HCT116 (cell line): ENCODE data around the gene OR6J1. TPM values are rescaled to one million over a fixed set of nuclear protein-coding genes. Genes with fewer than 3 reads are reported as not detected.

Experiments
- ATAC-seq: fragments of 200-7000 bp; cut with Tn5 transposase; 2 replicates; pipeline ENCODE4 v1.9.1; 2020; ENCODE audit warnings: mild to moderate bottlenecking, moderate library complexity
- BruUV-seq: library from RNA; stranded (reverse); fragments of 400-500 nt; replicated peaks from 2 replicates; lab custom pipeline; 2021; lab: Mats Ljungman, UMichigan
- CTCF ChIA-PET: fragments of 300-600 bp; sonication (Branson Sonifier 250); formaldehyde crosslinking; loops from one replicate; lab custom pipeline; 2021; ENCODE audit warnings: antibody characterized with exemption; lab: Charles Lee
- POLR2A ChIA-PET: fragments of 300-600, 350-600 bp; sonication (Branson Sonifier 250); formaldehyde crosslinking; loops from one replicate; lab custom pipeline; 2021; ENCODE audit warnings: antibody characterized with exemption; lab: Charles Lee
- RAD21 ChIA-PET, 2 experiments: fragments of 300-600 bp; sonication (Branson Sonifier 250); formaldehyde crosslinking; loops; one replicate each; lab custom pipeline; 2023; ENCODE audit warnings: low total read pairs in 2 of 2; ENCODE audit not compliant: uncharacterized antibody in 2 of 2, unreplicated experiment in 2 of 2, low non-redundant PET in 1 of 2; lab: Charles Lee
- DNase-seq: peaks from one replicate; pipeline ENCODE4 v3.0.0-alpha.2; 2010; ENCODE audit warnings: low read depth, low spot score
- H2AFZ ChIP-seq: fragments of 200-600 bp; shearing (Covaris generic), sonication (generic); 2 replicates; pipeline ENCODE4 v1.6.1; 2017; ENCODE audit warnings: low read depth, mixed run types, mixed read lengths, antibody characterized with exemption, low read length; ENCODE audit not compliant: poor library complexity, severe bottlenecking
- H3K27ac ChIP-seq: 2 replicates; pipeline ENCODE4 v1.5.1; 2012; ENCODE audit warnings: low read depth, low read length
- H3K27me3 ChIP-seq: fragments of 200-600 bp; sonication (generic); 2 replicates; pipeline ENCODE4 v1.6.1; 2016; ENCODE audit warnings: mixed run types, low read length, mixed read lengths; ENCODE audit not compliant: insufficient read depth
- H3K36me3 ChIP-seq, 2 experiments: fragments of 200-500 bp in 1 of 2; fragments of 200-600 bp in 1 of 2; sonication (Bioruptor generic) in 1 of 2; sonication (generic) in 1 of 2; 2 replicates each; pipeline versions ENCODE4 v1.5.1 to v1.6.1; 2014 to 2016; ENCODE audit warnings: low read length in 2 of 2, inconsistent platforms in 1 of 2, mixed read lengths in 1 of 2, mixed run types in 1 of 2; ENCODE audit not compliant: insufficient read depth in 2 of 2, control insufficient read depth in 1 of 2
- H3K4me1 ChIP-seq, 2 experiments: fragments of 200-600 bp in 1 of 2; sonication (generic) in 1 of 2; 2 replicates each; pipeline versions ENCODE4 v1.5.1 to v1.6.1; 2012 to 2017; ENCODE audit warnings: low read length in 2 of 2, inconsistent platforms in 1 of 2, mild to moderate bottlenecking in 1 of 2, mixed read lengths in 1 of 2, mixed run types in 1 of 2, moderate library complexity in 1 of 2; ENCODE audit not compliant: insufficient read depth in 2 of 2, control insufficient read depth in 1 of 2
- H3K4me2 ChIP-seq: fragments of 200-600 bp; sonication (generic); 2 replicates; pipeline ENCODE4 v1.6.1; 2017; ENCODE audit warnings: mixed run types, low read length, mixed read lengths
- H3K4me3 ChIP-seq, 2 experiments: fragments of 200-600 bp in 1 of 2; sonication (generic) in 1 of 2; replicated peaks in 1 of 2; 2 replicates each; pipeline ENCODE4 v1.5.1; 2011 to 2016; ENCODE audit warnings: low read length in 2 of 2, control low read depth in 1 of 2, low read depth in 1 of 2, mild to moderate bottlenecking in 1 of 2, mixed read lengths in 1 of 2, mixed run types in 1 of 2
- H3K79me2 ChIP-seq: fragments of 200-600 bp; sonication (generic); 2 replicates; pipeline ENCODE4 v1.6.1; 2017; ENCODE audit warnings: mild to moderate bottlenecking, mixed run types, low read length, moderate library complexity, mixed read lengths; ENCODE audit not compliant: insufficient read depth
- H3K9ac ChIP-seq: fragments of 200-600 bp; sonication (generic); 2 replicates; pipeline ENCODE4 v1.6.1; 2016; ENCODE audit warnings: low read length, mixed read lengths
- H3K9me2 ChIP-seq: fragments of 200-600 bp; sonication (generic), shearing (Covaris generic); 2 replicates; pipeline ENCODE4 v1.6.1; 2017; ENCODE audit warnings: mixed run types, mild to moderate bottlenecking, moderate library complexity; ENCODE audit not compliant: insufficient read depth
- H3K9me3 ChIP-seq, 2 experiments: fragments of 200-500 bp in 1 of 2; fragments of 200-600 bp in 1 of 2; sonication (Bioruptor generic) in 1 of 2; sonication (generic) in 1 of 2; 2 replicates each; pipeline ENCODE4 v1.6.1; 2014 to 2017; ENCODE audit warnings: low read length in 2 of 2, mixed read lengths in 2 of 2, inconsistent platforms in 1 of 2, low read depth in 1 of 2, mild to moderate bottlenecking in 1 of 2, mixed run types in 1 of 2, moderate library complexity in 1 of 2; ENCODE audit not compliant: control insufficient read depth in 1 of 2, insufficient read depth in 1 of 2
- H4K20me1 ChIP-seq: fragments of 200-600 bp; sonication (generic), shearing (Covaris generic); 2 replicates; pipeline ENCODE4 v1.6.1; 2017; ENCODE audit warnings: mixed run types, mild to moderate bottlenecking, moderate library complexity; ENCODE audit not compliant: insufficient read depth
- CBX3 ChIP-seq: IDR thresholded peaks from 2 replicates; pipeline ENCODE4 v1.6.1; 2012; ENCODE audit warnings: low read depth
- CEBPB ChIP-seq: IDR thresholded peaks from 2 replicates; pipeline ENCODE4 v1.6.1; 2012; ENCODE audit warnings: low read depth
- EGR1 ChIP-seq: IDR thresholded peaks from 2 replicates; pipeline ENCODE4 v1.6.1; 2012; ENCODE audit warnings: low read depth
- ELF1 ChIP-seq: IDR thresholded peaks from 2 replicates; pipeline ENCODE4 v1.6.1; 2012; ENCODE audit warnings: low read depth, borderline replicate concordance
- EZH2phosphoT487 ChIP-seq: fragments of 200-600 bp; IDR thresholded peaks from 2 replicates; pipeline ENCODE4 v1.6.1; 2018; ENCODE audit warnings: antibody characterized with exemption, borderline replicate concordance
- FOSL1 ChIP-seq: IDR thresholded peaks from 2 replicates; pipeline ENCODE4 v1.6.1; 2012; ENCODE audit warnings: low read depth
- JUND ChIP-seq: IDR thresholded peaks from 2 replicates; pipeline ENCODE4 v1.6.1; 2012
- SIN3A ChIP-seq: IDR thresholded peaks from 2 replicates; pipeline ENCODE4 v1.6.1; 2012; ENCODE audit warnings: low read depth
- SRF ChIP-seq: IDR thresholded peaks from 2 replicates; pipeline ENCODE4 v1.6.1; 2012; ENCODE audit warnings: low read depth
- TCF7L2 ChIP-seq: IDR thresholded peaks from 2 replicates; pipeline ENCODE4 v1.7.0; 2011; ENCODE audit warnings: borderline replicate concordance, inconsistent platforms; ENCODE audit not compliant: insufficient read depth, insufficient read length; ENCODE audit errors: extremely low read depth
- intact Hi-C: fragments of 100-400 bp; cut with micrococcal nuclease; formaldehyde crosslinking; loops from 2 replicates; pipeline ENCODE4 v1.10.0; 2022
- total RNA-seq: library from RNA; stranded (reverse); gene quantifications from one replicate; pipeline ENCODE4 v1.2.1, GENCODE V29; 2021; ENCODE audit not compliant: unreplicated experiment
- TF ChIP-seq, protein P1 (sequence below): IDR thresholded peaks from 2 replicates; pipeline ENCODE4 v1.6.1; 2012
- TF ChIP-seq, protein P2 (sequence below), 3 experiments: fragments of 200-600 bp in 1 of 3; sonication (generic) in 1 of 3; IDR thresholded peaks in 2 of 3; conservative IDR thresholded peaks in 1 of 3; 2 replicates each; pipeline ENCODE4 v1.5.1; 2012 to 2017; ENCODE audit warnings: low read depth in 2 of 3, low read length in 2 of 3, antibody characterized with exemption in 1 of 3, borderline replicate concordance in 1 of 3, control low read depth in 1 of 3, mild to moderate bottlenecking in 1 of 3, mixed read lengths in 1 of 3, mixed run types in 1 of 3, moderate library complexity in 1 of 3; ENCODE audit not compliant: insufficient read depth in 1 of 3
- TF ChIP-seq, protein P3 (sequence below): IDR thresholded peaks from 2 replicates; pipeline ENCODE4 v1.6.1; 2012; ENCODE audit warnings: low read depth

The OR6J1 gene
- total RNA-seq, 1 experiment from 2014 or later: not detected

DNA sequence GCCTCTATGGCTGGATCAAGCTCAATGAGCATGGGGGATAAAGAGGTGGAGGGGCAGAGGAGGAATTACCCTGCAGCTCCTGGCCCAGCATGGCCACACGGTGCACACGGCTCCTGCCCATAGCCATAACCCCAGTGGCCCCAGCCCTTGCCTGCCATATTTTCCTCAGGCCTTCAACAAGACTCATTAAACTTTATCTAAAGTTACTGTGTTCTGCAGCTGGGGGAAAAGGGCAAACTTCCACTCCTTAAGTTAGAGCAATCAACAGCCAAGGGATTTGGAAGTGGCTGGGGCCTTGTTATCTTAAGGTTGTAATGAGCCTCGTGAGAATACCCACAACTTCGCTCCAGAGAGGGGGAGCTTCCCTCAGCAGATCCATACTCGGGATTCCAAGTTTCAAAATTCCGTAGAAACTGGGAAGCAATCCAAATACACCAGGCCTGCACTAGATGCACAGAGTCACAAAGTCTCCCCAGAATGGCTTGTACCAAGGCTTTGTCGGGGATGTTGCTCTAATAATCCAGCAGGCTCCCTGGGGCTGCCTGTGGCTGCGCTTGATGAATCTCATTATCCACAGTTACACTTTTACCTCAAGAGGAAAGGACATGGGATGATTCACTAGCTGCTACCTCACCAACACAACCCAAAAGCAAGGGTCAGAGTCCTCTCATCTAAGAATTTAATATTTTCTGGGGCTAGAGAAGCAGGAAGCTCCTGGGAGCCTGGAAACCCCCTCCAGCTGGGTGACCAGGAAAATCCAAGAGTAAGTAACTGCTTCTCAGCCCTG is 13.0 kb upstream of the OR6J1 start:
- intact Hi-C loops: loop anchor here (5.0 kb wide), 2 partner anchors 160 to 245 kb away; partner anchors contain the start of gene SLC7A7
- no TSS peak for BruUV-seq
- H2AFZ ChIP-seq: no peak overlapping the region
- no peaks in the 10 kb centered on the region for H3K36me3 ChIP-seq
- H3K4me1 ChIP-seq: peaks cover 2 to 6% of the 10 kb centered on the region in 2 experiments; a peak in 3 of 4 replicates
- H3K9me2 ChIP-seq: no peaks in the 10 kb centered on the region
- DNase-seq: no peak
- H3K4me2 ChIP-seq: no peak overlapping the region
- no peak overlapping the region for H3K4me3 ChIP-seq
- H3K27me3 ChIP-seq: no peaks in the 10 kb centered on the region
- no peak for ATAC-seq
- ChIA-PET RAD21 (interaction anchor here in 1 of 2 experiments (1.1 kb wide), 1 partner anchor 196 kb away, joined by 7 read pairs; no protein-coding TSS in a partner anchor), POLR2A (interaction anchor here (1.4 kb wide), 1 partner anchor 195 kb away, joined by 5 read pairs; no protein-coding TSS in a partner anchor), CTCF (interaction anchor here (0.6 to 4.4 kb wide), 12 partner anchors 13 to 243 kb away, joined by 3 to 37 read pairs (median 5); partner anchors contain the start of genes DAD1, OR6J1, OXA1L and SLC7A7)
- no peaks in the 10 kb centered on the region for H4K20me1 ChIP-seq
- H3K9ac ChIP-seq: no peak overlapping the region
- H3K9me3 ChIP-seq: no peaks in the 10 kb centered on the region
- no peak overlapping the region for H3K27ac ChIP-seq
- no peaks in the 10 kb centered on the region for H3K79me2 ChIP-seq
- TF ChIP-seq JUND (no peak), CBX3 (no peak), FOSL1 (no peak), CEBPB (no peak), SRF (no peak), SIN3A (no peak), ELF1 (no peak), EZH2phosphoT487 (no peak), TCF7L2 (no peak), EGR1 (no peak)
- TF ChIP-seq, protein P1, sequence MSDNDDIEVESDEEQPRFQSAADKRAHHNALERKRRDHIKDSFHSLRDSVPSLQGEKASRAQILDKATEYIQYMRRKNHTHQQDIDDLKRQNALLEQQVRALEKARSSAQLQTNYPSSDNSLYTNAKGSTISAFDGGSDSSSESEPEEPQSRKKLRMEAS: no peak
- TF ChIP-seq, protein P2, sequence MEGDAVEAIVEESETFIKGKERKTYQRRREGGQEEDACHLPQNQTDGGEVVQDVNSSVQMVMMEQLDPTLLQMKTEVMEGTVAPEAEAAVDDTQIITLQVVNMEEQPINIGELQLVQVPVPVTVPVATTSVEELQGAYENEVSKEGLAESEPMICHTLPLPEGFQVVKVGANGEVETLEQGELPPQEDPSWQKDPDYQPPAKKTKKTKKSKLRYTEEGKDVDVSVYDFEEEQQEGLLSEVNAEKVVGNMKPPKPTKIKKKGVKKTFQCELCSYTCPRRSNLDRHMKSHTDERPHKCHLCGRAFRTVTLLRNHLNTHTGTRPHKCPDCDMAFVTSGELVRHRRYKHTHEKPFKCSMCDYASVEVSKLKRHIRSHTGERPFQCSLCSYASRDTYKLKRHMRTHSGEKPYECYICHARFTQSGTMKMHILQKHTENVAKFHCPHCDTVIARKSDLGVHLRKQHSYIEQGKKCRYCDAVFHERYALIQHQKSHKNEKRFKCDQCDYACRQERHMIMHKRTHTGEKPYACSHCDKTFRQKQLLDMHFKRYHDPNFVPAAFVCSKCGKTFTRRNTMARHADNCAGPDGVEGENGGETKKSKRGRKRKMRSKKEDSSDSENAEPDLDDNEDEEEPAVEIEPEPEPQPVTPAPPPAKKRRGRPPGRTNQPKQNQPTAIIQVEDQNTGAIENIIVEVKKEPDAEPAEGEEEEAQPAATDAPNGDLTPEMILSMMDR (IDR thresholded peaks at IDR 0.05 in 2 of 3, conservative IDR thresholded peaks at IDR 0.05 in 1 of 3; ENCODE audit: borderline replicate concordance in 1 of 3, insufficient read depth in 1 of 3, low read depth in 2 of 3, low read length in 2 of 3): no peak
- TF ChIP-seq, protein P3, sequence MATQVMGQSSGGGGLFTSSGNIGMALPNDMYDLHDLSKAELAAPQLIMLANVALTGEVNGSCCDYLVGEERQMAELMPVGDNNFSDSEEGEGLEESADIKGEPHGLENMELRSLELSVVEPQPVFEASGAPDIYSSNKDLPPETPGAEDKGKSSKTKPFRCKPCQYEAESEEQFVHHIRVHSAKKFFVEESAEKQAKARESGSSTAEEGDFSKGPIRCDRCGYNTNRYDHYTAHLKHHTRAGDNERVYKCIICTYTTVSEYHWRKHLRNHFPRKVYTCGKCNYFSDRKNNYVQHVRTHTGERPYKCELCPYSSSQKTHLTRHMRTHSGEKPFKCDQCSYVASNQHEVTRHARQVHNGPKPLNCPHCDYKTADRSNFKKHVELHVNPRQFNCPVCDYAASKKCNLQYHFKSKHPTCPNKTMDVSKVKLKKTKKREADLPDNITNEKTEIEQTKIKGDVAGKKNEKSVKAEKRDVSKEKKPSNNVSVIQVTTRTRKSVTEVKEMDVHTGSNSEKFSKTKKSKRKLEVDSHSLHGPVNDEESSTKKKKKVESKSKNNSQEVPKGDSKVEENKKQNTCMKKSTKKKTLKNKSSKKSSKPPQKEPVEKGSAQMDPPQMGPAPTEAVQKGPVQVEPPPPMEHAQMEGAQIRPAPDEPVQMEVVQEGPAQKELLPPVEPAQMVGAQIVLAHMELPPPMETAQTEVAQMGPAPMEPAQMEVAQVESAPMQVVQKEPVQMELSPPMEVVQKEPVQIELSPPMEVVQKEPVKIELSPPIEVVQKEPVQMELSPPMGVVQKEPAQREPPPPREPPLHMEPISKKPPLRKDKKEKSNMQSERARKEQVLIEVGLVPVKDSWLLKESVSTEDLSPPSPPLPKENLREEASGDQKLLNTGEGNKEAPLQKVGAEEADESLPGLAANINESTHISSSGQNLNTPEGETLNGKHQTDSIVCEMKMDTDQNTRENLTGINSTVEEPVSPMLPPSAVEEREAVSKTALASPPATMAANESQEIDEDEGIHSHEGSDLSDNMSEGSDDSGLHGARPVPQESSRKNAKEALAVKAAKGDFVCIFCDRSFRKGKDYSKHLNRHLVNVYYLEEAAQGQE: no peak
